Activated naive CD8-positive, alpha-beta T cell treated with anti-CD3 and anti-CD28 coated beads, Interleukin-2, amount 10 ng/mL, durations not matched to agents 7 days and 5 days (primary cell): Measurements from ENCODE around the gene CDH5. TPM values are rescaled to one million over a fixed set of nuclear protein-coding genes. Genes with fewer than 3 reads are reported as not detected.
"Not testable (repeated sequence)": the region's sequence is repeated elsewhere in the genome, so short reads cannot be mapped to it uniquely, and the experiment has no call there.

Experiments
- ATAC-seq: fragments of 150-1000 bp; cut with Tn5 transposase; one replicate; pipeline ENCODE4 v1.10.0; 2021; ENCODE audit warnings: low read depth, moderate library complexity
- POLR2A ChIA-PET: fragments of 350-600 bp; sonication (Branson Sonifier 250); formaldehyde crosslinking; loops from one replicate; lab custom pipeline; 2021; ENCODE audit warnings: antibody characterized with exemption; lab: Charles Lee
- DNase-seq: peaks from one replicate; pipeline ENCODE4 v3.0.0; 2021
- H3K27ac Mint-ChIP-seq: one replicate; pipeline ENCODE4 v1.8.0; 2022; ENCODE audit warnings: mild to moderate bottlenecking, mixed read lengths
- H3K27me3 Mint-ChIP-seq: one replicate; pipeline ENCODE4 v1.8.0; 2022; ENCODE audit warnings: mild to moderate bottlenecking, moderate library complexity, mixed read lengths
- H3K36me3 Mint-ChIP-seq: one replicate; pipeline ENCODE4 v1.8.0; 2021; ENCODE audit warnings: mild to moderate bottlenecking, mixed read lengths
- H3K4me1 Mint-ChIP-seq: one replicate; pipeline ENCODE4 v1.8.0; 2021; ENCODE audit warnings: mixed read lengths
- H3K4me3 Mint-ChIP-seq: one replicate; pipeline ENCODE4 v1.8.0; 2022; ENCODE audit warnings: mild to moderate bottlenecking, moderate library complexity, mixed read lengths
- H3K9me3 Mint-ChIP-seq: one replicate; pipeline ENCODE4 v1.8.0; 2021; ENCODE audit warnings: mixed read lengths
- total RNA-seq, 2 experiments: library from RNA; stranded (reverse); gene quantifications; one replicate each; pipeline ENCODE4 v1.2.3, GENCODE V29; 2021

Gene CDH5
- total RNA-seq, 2 experiments from 2014 or later = not detected

GRCh38 chr16:66442502-66443268 is 76.2 kb downstream of the CDH5 start:
- no peak for ATAC-seq
- H3K4me1 Mint-ChIP-seq = no peaks in the 10 kb centered on the region
- no peaks in the 10 kb centered on the region for H3K36me3 Mint-ChIP-seq
- no peak overlapping the region for H3K4me3 Mint-ChIP-seq
- H3K27me3 Mint-ChIP-seq = peaks cover 18% of the 10 kb centered on the region
- no peak for DNase-seq
- POLR2A ChIA-PET = no interaction called here
- H3K9me3 Mint-ChIP-seq = no peaks in the 10 kb centered on the region
- H3K27ac Mint-ChIP-seq = no peak overlapping the region

GRCh38 chr16:66443269-66443652 is 76.8 kb downstream of the CDH5 start:
- Mint-ChIP-seq H3K4me1 (no peaks in the 10 kb centered on the region), H3K9me3 (no peaks in the 10 kb centered on the region), H3K36me3 (no peaks in the 10 kb centered on the region), H3K27me3 (peaks cover 22% of the 10 kb centered on the region), H3K4me3 (no peak overlapping the region), H3K27ac (no peak overlapping the region)
- DNase-seq (no peak), ATAC-seq (no peak)
- POLR2A ChIA-PET = no interaction called here

- no peak overlapping the region for H3K27ac Mint-ChIP-seq
- H3K4me3 Mint-ChIP-seq = no peak overlapping the region
- no peaks in the 10 kb centered on the region for H3K36me3 Mint-ChIP-seq
- H3K4me1 Mint-ChIP-seq = no peaks in the 10 kb centered on the region
- POLR2A ChIA-PET = no interaction called here
- H3K27me3 Mint-ChIP-seq = peaks cover 22% of the 10 kb centered on the region
- no peak for DNase-seq
- ATAC-seq = no peak
- H3K9me3 Mint-ChIP-seq = no peaks in the 10 kb centered on the region
Observed at GRCh38 chr16:66444049-66444481, 77.6 kb downstream of the CDH5 start.

DNA sequence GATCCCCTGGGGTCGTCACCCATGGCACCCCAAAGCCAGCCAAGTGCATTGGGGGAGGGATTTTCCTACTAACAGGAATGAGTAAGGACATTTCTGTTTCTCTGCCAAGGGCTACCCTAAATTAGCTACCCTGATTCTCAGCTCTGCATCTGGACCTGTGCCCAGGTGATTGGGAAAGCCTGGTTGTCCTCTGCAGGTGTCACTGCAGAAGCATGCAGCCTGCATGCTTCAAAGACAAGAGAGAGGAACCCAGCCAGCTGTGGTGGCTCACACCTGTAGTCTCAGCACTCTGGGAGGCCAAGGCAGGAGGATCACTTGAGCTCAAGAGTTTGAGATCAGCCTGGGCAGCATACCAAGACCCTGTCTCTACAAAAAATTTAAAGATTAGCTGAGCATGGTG is 80.2 kb downstream of the CDH5 start:
- no peak for DNase-seq
- H3K4me1 Mint-ChIP-seq = no peaks in the 10 kb centered on the region
- no peaks in the 10 kb centered on the region for H3K9me3 Mint-ChIP-seq
- H3K36me3 Mint-ChIP-seq = no peaks in the 10 kb centered on the region
- peaks cover 16% of the 10 kb centered on the region for H3K27me3 Mint-ChIP-seq
- no peak overlapping the region for H3K4me3 Mint-ChIP-seq
- POLR2A ChIA-PET = no interaction called here
- H3K27ac Mint-ChIP-seq = no peak overlapping the region
- no peak for ATAC-seq

DNA sequence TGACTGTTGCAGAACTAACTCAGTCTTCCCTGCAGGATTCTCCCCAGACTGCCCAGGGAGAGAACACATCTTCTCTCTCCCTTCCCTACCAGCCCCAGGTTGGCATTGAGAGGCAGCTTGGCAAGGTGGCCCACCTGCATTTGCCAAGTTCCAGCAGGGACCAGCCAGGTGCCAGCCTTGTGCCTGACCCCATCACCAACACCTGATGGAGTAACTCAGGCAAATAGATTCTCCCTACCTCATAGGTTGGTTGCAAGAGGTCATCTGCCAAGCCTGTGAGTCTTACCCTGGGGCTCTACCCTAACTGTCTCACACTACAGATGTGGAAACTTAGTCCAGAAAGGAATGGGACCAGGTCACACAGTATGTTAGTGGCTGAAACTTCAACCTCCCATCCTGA is 81.0 kb downstream of the CDH5 start:
- no peak overlapping the region for H3K4me3 Mint-ChIP-seq
- H3K27ac Mint-ChIP-seq = no peak overlapping the region
- ATAC-seq (no peak), DNase-seq (no peak)
- H3K27me3 Mint-ChIP-seq = peaks cover 16% of the 10 kb centered on the region
- H3K36me3 Mint-ChIP-seq = no peaks in the 10 kb centered on the region
- no peaks in the 10 kb centered on the region for H3K9me3 Mint-ChIP-seq
- H3K4me1 Mint-ChIP-seq = no peaks in the 10 kb centered on the region
- POLR2A ChIA-PET = no interaction called here

- Mint-ChIP-seq H3K4me1 (peaks cover 2% of the 10 kb centered on the region), H3K36me3 (no peaks in the 10 kb centered on the region), H3K9me3 (no peaks in the 10 kb centered on the region), H3K27me3 (peaks cover 4% of the 10 kb centered on the region), H3K4me3 (no peak overlapping the region), H3K27ac (no peak overlapping the region)
- ATAC-seq (no peak), DNase-seq (no peak)
- POLR2A ChIA-PET = no interaction called here
Observed at GRCh38 chr16:66451548-66451947, 85.1 kb downstream of the CDH5 start.

DNA sequence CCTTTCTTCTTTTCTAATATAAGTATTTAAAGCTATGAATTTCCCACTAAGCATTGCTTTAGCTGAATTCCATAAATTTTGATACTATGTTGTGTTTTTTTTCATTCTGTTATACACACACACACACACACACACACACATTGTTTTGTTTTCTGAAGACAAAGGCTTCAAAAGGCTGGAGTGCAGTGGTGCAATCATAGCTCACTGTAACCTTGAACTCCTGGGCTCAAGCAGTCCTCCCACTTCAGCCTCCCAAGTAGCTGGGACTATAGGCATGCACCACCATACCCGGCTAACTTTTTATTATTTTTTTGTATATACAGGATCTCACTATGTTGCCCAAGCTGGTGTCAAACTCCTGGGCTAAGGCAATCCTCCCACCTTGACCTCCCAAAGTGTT is 86.7 kb downstream of the CDH5 start:
- H3K36me3 Mint-ChIP-seq, POLR2A ChIA-PET, H3K27me3 Mint-ChIP-seq: not testable (repeated sequence)

More for the DNA sequence above, 86.7 kb downstream of the CDH5 start:
- not testable (repeated sequence) for ATAC-seq, H3K9me3 Mint-ChIP-seq, DNase-seq, H3K4me3 Mint-ChIP-seq, H3K4me1 Mint-ChIP-seq, H3K27ac Mint-ChIP-seq

Other genes starting within 250 kb of the CDH5 start
- gene BEAN1, start 60.6 kb downstream of the CDH5 start, total RNA-seq = not detected
- gene TK2, start 183.4 kb downstream of the CDH5 start, total RNA-seq = 1 to 10 TPM; 7.0 to 8.6 TPM
- 100 to 1,000 TPM; 124 to 130 TPM for gene CKLF, start 185.9 kb downstream of the CDH5 start, total RNA-seq
- 10 to 100 TPM; 10.6 to 13.5 TPM for gene CMTM1, start 199.7 kb downstream of the CDH5 start, total RNA-seq
- gene CMTM2, start 212.8 kb downstream of the CDH5 start, total RNA-seq = 1 to 10 TPM in 1 of 2 experiments, under 1 TPM in 1; 0.45 to 1.3 TPM
- 100 to 1,000 TPM; 107 to 108 TPM for gene CMTM3, start 238.0 kb downstream of the CDH5 start, total RNA-seq